ENCODE results near the gene RAX2.

The RAX2 gene

GRCh38 chr19:3801412-3802096 is 29.5 kb upstream of the RAX2 start:
- Histone ChIP-seq H3K27me3 (ENCODE audit: control insufficient read depth, insufficient read depth, low read length) (peaks cover 21% of the 10 kb centered on the region), H3K4me1 (ENCODE audit: control insufficient read depth, insufficient read depth, low read length) (peaks cover 5% of the 10 kb centered on the region; the same call in 1 of the 2 replicates), H3K9me3 (ENCODE audit: control insufficient read depth, insufficient read depth, low read length) (no peaks in the 10 kb centered on the region), H3K27ac (ENCODE audit: low read depth, low read length) (peak overlapping the region; percentile 50), H3K9ac (ENCODE audit: low read depth, low read length) (no peak overlapping the region), H3K36me3 (ENCODE audit: control insufficient read depth, insufficient read depth, low read length) (no peaks in the 10 kb centered on the region), H3K4me3 (ENCODE audit: low read depth, low read length) (peak overlapping the region; percentile 62)

GRCh38 chr19:3800996-3801395 is 29.0 kb upstream of the RAX2 start:
- Histone ChIP-seq H3K9ac (ENCODE audit: low read depth, low read length) (no peak overlapping the region), H3K27ac (ENCODE audit: low read depth, low read length) (no peak overlapping the region), H3K4me3 (ENCODE audit: low read depth, low read length) (peak overlapping the region; percentile 62)

GRCh38 chr19:3798137-3798536 is 26.1 kb upstream of the RAX2 start:
- H3K9me3 ChIP-seq (ENCODE audit: control insufficient read depth, insufficient read depth, low read length) = no peaks in the 10 kb centered on the region
- H3K9ac ChIP-seq (ENCODE audit: low read depth, low read length) = no peak overlapping the region
- H3K4me1 ChIP-seq (ENCODE audit: control insufficient read depth, insufficient read depth, low read length) = peaks cover 5% of the 10 kb centered on the region; the same call in 1 of the 2 replicates
- H3K27me3 ChIP-seq (ENCODE audit: control insufficient read depth, insufficient read depth, low read length) = peaks cover 21% of the 10 kb centered on the region
- no peak overlapping the region for H3K27ac ChIP-seq (ENCODE audit: low read depth, low read length)
- H3K4me3 ChIP-seq (ENCODE audit: low read depth, low read length) = no peak overlapping the region
- no peaks in the 10 kb centered on the region for H3K36me3 ChIP-seq (ENCODE audit: control insufficient read depth, insufficient read depth, low read length)

More at GRCh38 chr19:3800996-3801395, 29.0 kb upstream of the RAX2 start:
- Histone ChIP-seq H3K27me3 (ENCODE audit: control insufficient read depth, insufficient read depth, low read length) (peaks cover 21% of the 10 kb centered on the region), H3K36me3 (ENCODE audit: control insufficient read depth, insufficient read depth, low read length) (no peaks in the 10 kb centered on the region), H3K4me1 (ENCODE audit: control insufficient read depth, insufficient read depth, low read length) (peaks cover 5% of the 10 kb centered on the region; the same call in 1 of the 2 replicates), H3K9me3 (ENCODE audit: control insufficient read depth, insufficient read depth, low read length) (no peaks in the 10 kb centered on the region)

GRCh38 chr19:3796358-3796757 is 24.3 kb upstream of the RAX2 start:
- Histone ChIP-seq H3K4me1 (ENCODE audit: control insufficient read depth, insufficient read depth, low read length) (no peaks in the 10 kb centered on the region), H3K9me3 (ENCODE audit: control insufficient read depth, insufficient read depth, low read length) (no peaks in the 10 kb centered on the region), H3K9ac (ENCODE audit: low read depth, low read length) (no peak overlapping the region), H3K27ac (ENCODE audit: low read depth, low read length) (no peak overlapping the region), H3K36me3 (ENCODE audit: control insufficient read depth, insufficient read depth, low read length) (no peaks in the 10 kb centered on the region), H3K4me3 (ENCODE audit: low read depth, low read length) (no peak overlapping the region), H3K27me3 (ENCODE audit: control insufficient read depth, insufficient read depth, low read length) (peaks cover 11% of the 10 kb centered on the region)

- Histone ChIP-seq H3K9ac (ENCODE audit: low read depth, low read length) (no peak overlapping the region), H3K27me3 (ENCODE audit: control insufficient read depth, insufficient read depth, low read length) (no peaks in the 10 kb centered on the region), H3K4me1 (ENCODE audit: control insufficient read depth, insufficient read depth, low read length) (no peaks in the 10 kb centered on the region), H3K27ac (ENCODE audit: low read depth, low read length) (no peak overlapping the region), H3K36me3 (ENCODE audit: control insufficient read depth, insufficient read depth, low read length) (no peaks in the 10 kb centered on the region), H3K9me3 (ENCODE audit: control insufficient read depth, insufficient read depth, low read length) (no peaks in the 10 kb centered on the region), H3K4me3 (ENCODE audit: low read depth, low read length) (no peak overlapping the region)
Measured at GRCh38 chr19:3793799-3794198, 21.8 kb upstream of the RAX2 start.

GRCh38 chr19:3792114-3792513 is 20.1 kb upstream of the RAX2 start:
- no peak overlapping the region for H3K27ac ChIP-seq (ENCODE audit: low read depth, low read length)
- no peaks in the 10 kb centered on the region for H3K9me3 ChIP-seq (ENCODE audit: control insufficient read depth, insufficient read depth, low read length)
- no peak overlapping the region for H3K9ac ChIP-seq (ENCODE audit: low read depth, low read length)
- H3K4me3 ChIP-seq (ENCODE audit: low read depth, low read length) = no peak overlapping the region
- H3K4me1 ChIP-seq (ENCODE audit: control insufficient read depth, insufficient read depth, low read length) = no peaks in the 10 kb centered on the region
- H3K27me3 ChIP-seq (ENCODE audit: control insufficient read depth, insufficient read depth, low read length) = no peaks in the 10 kb centered on the region
- H3K36me3 ChIP-seq (ENCODE audit: control insufficient read depth, insufficient read depth, low read length) = no peaks in the 10 kb centered on the region

- no peak overlapping the region for H3K9ac ChIP-seq (ENCODE audit: low read depth, low read length)
- no peaks in the 10 kb centered on the region for H3K27me3 ChIP-seq (ENCODE audit: control insufficient read depth, insufficient read depth, low read length)
- no peaks in the 10 kb centered on the region for H3K36me3 ChIP-seq (ENCODE audit: control insufficient read depth, insufficient read depth, low read length)
- no peaks in the 10 kb centered on the region for H3K9me3 ChIP-seq (ENCODE audit: control insufficient read depth, insufficient read depth, low read length)
- H3K27ac ChIP-seq (ENCODE audit: low read depth, low read length) = no peak overlapping the region
- H3K4me3 ChIP-seq (ENCODE audit: low read depth, low read length) = no peak overlapping the region
- no peaks in the 10 kb centered on the region for H3K4me1 ChIP-seq (ENCODE audit: control insufficient read depth, insufficient read depth, low read length)
Measured at GRCh38 chr19:3790941-3791340, 18.9 kb upstream of the RAX2 start.

GRCh38 chr19:3790209-3790734 is 18.2 kb upstream of the RAX2 start:
- Histone ChIP-seq H3K9ac (ENCODE audit: low read depth, low read length) (no peak overlapping the region), H3K36me3 (ENCODE audit: control insufficient read depth, insufficient read depth, low read length) (no peaks in the 10 kb centered on the region), H3K4me1 (ENCODE audit: control insufficient read depth, insufficient read depth, low read length) (no peaks in the 10 kb centered on the region), H3K9me3 (ENCODE audit: control insufficient read depth, insufficient read depth, low read length) (no peaks in the 10 kb centered on the region), H3K27ac (ENCODE audit: low read depth, low read length) (no peak overlapping the region), H3K27me3 (ENCODE audit: control insufficient read depth, insufficient read depth, low read length) (peaks cover 6% of the 10 kb centered on the region; the same call in 1 of the 2 replicates), H3K4me3 (ENCODE audit: low read depth, low read length) (no peak overlapping the region)

GRCh38 chr19:3788996-3789778 is 17.2 kb upstream of the RAX2 start:
- H3K27ac ChIP-seq (ENCODE audit: low read depth, low read length) = no peak overlapping the region
- no peaks in the 10 kb centered on the region for H3K9me3 ChIP-seq (ENCODE audit: control insufficient read depth, insufficient read depth, low read length)
- H3K36me3 ChIP-seq (ENCODE audit: control insufficient read depth, insufficient read depth, low read length) = no peaks in the 10 kb centered on the region
- no peak overlapping the region for H3K4me3 ChIP-seq (ENCODE audit: low read depth, low read length)
- peaks cover 14% of the 10 kb centered on the region; the same call in 1 of the 2 replicates for H3K27me3 ChIP-seq (ENCODE audit: control insufficient read depth, insufficient read depth, low read length)
- H3K4me1 ChIP-seq (ENCODE audit: control insufficient read depth, insufficient read depth, low read length) = 0 out of 2 replicates have a peak, but pooled peaks cover 2% of the 10 kb centered on the region
- no peak overlapping the region for H3K9ac ChIP-seq (ENCODE audit: low read depth, low read length)

- H3K9ac ChIP-seq (ENCODE audit: low read depth, low read length) = no peak within 1 kb of the TSS
- no peak within 1 kb of the TSS for H3K27ac ChIP-seq (ENCODE audit: low read depth, low read length)
- H3K36me3 ChIP-seq (ENCODE audit: control insufficient read depth, insufficient read depth, low read length) = no peaks in the 10 kb centered on the region
- 0 out of 2 replicates have a peak, but pooled peaks cover 2% of the 10 kb centered on the region for H3K4me1 ChIP-seq (ENCODE audit: control insufficient read depth, insufficient read depth, low read length)
- peaks cover 14% of the 10 kb centered on the region; the same call in 1 of the 2 replicates for H3K27me3 ChIP-seq (ENCODE audit: control insufficient read depth, insufficient read depth, low read length)
- peak within 1 kb of the TSS; percentile 75 for H3K4me3 ChIP-seq (ENCODE audit: low read depth, low read length)
- peaks cover 13% of the 10 kb centered on the region for H3K9me3 ChIP-seq (ENCODE audit: control insufficient read depth, insufficient read depth, low read length)
Measured at GRCh38 chr19:3785938-3786824, 14.2 kb upstream of the RAX2 start, which contains the start of gene MATK. MATK (minus strand) TSS chr19:3786381; CDS start chr19:3785135, 1,246 bp downstream.

All from HUES48 (cell line).